Subcutaneous adipose tissue (tissue), 4 donors: ENCODE measurements around the gene HOXB6. TPM values are rescaled to one million over a fixed set of nuclear protein-coding genes. Genes with fewer than 3 reads are reported as not detected.

Experiments used
- total RNA-seq, 4 donors: library from RNA; depleted of rRNA; stranded (reverse); fragments of >200 nt; gene quantifications; one replicate each; pipeline ENCODE4 v1.1.0, GENCODE V29; 2016
- TF ChIP-seq, protein P1 (sequence below): fragments of 450-650 bp; IDR thresholded peaks from one replicate; pipeline ENCODE4 v1.5.1; 2016; ENCODE audit warnings: low read depth, mild to moderate bottlenecking, control low read depth, antibody characterized with exemption, moderate library complexity

Gene HOXB6
- total RNA-seq, 4 donors from 2014 or later = 4.8 to 12.1 (median 8.9) TPM

DNA sequence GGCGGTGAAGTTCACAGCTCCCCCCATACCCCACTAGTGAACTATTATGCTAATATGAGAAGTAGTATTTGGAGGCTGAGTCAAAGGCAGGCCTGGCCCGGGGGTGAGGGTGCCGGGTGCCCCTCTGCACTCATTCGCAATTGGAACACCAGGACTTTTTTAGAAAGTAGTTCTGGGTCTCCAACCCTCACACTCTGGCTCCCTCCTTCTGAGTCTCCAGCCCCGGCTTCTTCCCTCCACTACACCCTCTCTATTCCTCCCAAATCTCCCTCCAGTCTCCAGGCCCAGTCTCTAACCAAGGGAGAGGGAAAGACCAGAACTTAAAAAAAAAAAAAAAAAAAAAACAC lies 48.6 kb downstream of the HOXB6 start:
- TF ChIP-seq, protein P1, sequence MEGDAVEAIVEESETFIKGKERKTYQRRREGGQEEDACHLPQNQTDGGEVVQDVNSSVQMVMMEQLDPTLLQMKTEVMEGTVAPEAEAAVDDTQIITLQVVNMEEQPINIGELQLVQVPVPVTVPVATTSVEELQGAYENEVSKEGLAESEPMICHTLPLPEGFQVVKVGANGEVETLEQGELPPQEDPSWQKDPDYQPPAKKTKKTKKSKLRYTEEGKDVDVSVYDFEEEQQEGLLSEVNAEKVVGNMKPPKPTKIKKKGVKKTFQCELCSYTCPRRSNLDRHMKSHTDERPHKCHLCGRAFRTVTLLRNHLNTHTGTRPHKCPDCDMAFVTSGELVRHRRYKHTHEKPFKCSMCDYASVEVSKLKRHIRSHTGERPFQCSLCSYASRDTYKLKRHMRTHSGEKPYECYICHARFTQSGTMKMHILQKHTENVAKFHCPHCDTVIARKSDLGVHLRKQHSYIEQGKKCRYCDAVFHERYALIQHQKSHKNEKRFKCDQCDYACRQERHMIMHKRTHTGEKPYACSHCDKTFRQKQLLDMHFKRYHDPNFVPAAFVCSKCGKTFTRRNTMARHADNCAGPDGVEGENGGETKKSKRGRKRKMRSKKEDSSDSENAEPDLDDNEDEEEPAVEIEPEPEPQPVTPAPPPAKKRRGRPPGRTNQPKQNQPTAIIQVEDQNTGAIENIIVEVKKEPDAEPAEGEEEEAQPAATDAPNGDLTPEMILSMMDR = no peak

DNA sequence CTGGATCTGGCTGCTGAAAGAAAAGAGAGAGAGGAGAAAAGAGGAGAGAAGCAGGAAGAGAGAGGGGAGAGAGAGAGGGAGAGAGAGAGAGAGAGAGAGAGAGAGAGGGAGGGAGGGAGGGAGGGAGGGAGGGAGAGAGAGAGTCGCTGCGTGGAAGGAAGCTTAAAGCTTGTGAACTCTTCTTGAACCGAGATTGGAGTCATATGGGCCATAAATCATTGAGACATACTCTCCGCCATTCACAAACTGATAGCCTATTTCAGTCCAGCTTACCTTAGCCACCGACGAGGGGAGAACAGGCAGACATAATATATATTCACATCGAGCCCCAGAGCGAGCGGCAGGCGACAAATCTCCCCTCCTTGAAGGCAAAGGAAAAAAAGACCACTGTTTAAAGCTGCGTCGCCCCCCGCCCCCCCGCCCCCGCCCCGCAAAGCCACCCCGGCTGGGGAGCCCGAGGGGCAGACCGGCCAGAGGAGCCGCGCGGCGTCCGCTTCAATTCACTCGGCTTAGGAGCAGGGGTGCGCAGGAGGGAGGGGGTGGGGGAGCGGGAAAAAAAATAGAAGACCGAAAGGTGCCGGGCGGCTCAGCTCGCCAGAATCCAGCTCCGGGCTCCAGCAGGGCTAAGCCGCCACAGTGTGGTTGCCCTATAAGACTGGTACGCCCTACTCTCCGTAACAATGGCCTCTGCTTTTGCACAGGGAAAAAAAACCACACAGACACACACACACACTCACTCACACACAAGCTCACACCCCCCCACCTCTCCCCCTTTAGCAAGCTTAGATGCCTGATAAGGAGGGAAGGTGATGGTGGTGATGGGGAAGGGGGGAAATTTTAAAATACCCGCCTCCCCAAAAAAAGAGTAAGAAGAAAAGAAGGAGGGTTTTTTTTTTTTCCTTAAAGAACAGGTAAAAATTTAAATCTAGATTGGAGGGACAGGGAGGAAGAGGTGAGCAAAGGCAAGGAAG lies 49.2 kb downstream of the HOXB6 start:
- TF ChIP-seq, protein P1 = no peak

DNA sequence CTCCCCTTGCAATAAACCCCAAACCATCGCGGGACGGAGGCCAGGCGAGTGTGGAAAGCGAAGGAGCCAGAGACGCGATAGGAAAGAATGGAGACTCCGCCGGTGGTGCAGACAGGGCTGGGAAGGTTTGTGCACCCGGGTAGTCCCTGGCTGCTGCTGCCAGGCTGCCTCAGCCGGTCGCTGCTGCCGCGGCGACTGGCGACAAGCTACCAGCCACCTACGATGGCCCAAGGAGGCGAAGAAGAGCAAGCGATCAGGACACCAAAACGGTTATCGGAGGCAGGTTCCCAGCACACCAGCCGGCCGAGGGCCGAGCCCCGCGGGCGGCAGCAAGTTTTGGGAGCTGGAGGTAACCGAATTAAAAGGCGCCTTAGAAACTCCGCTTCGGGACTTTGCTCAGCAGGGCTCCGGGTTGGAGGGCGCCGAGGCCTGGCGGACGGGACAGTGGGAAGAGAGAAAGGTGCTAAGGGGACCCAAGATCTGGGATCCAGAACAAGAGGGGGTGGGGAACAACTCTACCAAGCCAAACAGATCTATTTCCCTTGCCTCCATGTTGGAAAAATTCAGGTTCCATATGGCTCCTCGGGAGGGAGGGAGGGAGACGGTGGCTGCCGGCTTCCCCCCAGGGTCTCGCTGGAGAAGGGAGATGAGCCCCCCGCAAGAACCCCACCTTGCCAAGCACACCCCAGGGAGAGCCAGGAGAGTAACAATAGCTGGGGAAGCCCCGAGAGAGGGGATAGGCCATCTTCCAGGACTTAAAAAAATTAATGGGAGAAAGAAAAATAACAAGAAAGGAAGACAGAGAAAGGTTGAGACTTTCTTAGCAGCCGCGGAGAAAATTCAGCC lies 50.2 kb downstream of the HOXB6 start:
- TF ChIP-seq, protein P1 = no peak

DNA sequence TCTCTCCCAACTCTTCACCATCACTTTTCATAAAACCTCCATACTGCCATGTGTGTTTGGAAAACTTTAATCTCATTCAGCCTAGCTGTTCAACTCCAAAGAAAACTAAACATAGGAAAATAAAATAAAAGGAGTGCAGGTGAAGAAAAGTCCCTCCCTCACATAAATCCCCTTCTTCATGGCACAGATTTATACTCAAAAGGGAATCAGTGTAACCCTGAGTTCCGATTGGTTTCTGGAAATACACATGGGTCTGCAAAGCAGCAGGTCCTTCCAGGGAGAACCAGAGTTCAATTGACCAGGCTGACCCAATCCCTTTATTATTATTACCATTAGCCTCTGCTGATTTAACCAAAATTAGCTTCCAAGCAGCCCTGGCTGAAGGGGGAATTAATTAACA lies 51.0 kb downstream of the HOXB6 start:
- TF ChIP-seq, protein P1 = no peak

DNA sequence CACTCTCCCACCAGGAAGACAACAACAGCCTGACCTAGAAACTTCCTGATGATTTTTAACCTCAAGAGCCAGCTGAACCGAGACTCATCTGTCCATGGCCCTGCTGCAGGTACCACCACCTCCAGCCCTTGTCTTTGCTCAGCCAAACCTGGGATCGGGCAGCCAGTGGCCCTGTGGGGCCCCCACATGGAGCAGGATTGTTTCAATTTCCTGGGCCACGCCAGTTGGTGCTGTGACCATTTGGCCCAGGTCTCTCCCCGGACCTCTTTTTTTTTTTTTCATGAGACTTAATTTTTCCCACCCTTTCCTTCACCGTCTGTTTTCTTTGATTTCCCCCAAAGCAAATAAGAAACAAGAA lies 51.6 kb downstream of the HOXB6 start:
- TF ChIP-seq, protein P1 = no peak

DNA sequence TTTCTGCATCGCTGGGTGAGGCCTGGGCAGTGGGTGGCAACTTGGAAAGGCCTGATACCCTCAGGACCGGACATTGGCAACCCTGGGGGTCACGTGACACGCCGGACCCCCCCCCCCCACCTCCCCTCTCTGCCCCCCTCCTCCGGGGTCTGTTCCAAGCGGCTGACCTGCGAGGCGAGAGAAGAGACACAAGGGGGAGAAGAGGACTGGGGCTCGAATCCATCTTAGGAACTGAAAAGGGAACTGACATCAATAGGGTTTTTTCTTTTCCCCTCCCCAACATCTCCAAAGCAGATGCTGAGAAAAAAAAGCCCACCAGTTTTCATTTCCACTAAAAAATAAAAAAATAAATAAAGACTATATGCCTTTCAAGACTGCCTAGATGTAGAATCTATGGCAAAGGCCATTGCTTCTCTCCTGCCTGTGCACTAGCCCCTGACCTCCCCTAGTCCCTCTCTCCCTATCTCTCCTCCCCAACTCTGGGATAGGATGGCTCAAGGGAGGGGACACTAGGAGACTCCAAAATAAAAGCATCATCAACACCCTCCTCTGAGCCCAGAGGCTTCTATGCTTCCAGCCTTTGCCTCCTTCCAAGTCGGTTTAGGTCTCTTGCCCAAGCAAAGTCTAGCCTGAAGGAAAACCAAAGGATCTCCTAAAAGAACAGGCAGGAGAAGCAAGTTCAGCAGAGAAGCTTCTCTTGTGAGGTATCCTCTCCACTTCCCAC lies 52.2 kb downstream of the HOXB6 start:
- TF ChIP-seq, protein P1 = no peak
